K562 (cell line): ENCODE data around the gene SLC44A5. TPM values are rescaled to one million over a fixed set of nuclear protein-coding genes. Genes with fewer than 3 reads are reported as not detected.

Source experiments
- ATAC-seq: fragments of 200-7000 bp; cut with Tn5 transposase; 3 replicates; pipeline ENCODE4 v1.9.1; 2020; ENCODE audit warnings: moderate library complexity
- BruUV-seq: library from RNA; stranded (reverse); fragments of 400-500 nt; replicated peaks from 2 replicates; lab custom pipeline; 2021; lab: Mats Ljungman, UMichigan
- CTCF ChIA-PET: fragments of 300-600 bp; formaldehyde crosslinking; extraction: SDS; loops from one replicate; lab custom pipeline; 2021; ENCODE audit warnings: low intra/inter-chr PET ratio; lab: Yijun Ruan, JAX
- POLR2A ChIA-PET: fragments of 300-600, 350-650 bp; sonication (Branson Sonifier 250); formaldehyde crosslinking; extraction: SDS; loops from one replicate; lab custom pipeline; 2021; ENCODE audit warnings: antibody characterized with exemption, inconsistent platforms; lab: Yijun Ruan, JAX
- DNase-seq, 4 experiments: peaks; one replicate each; pipeline versions ENCODE4 v3.0.0 to v3.0.0-alpha.2; 2011 to 2018; ENCODE audit warnings: low spot score in 3 of 4, mixed read lengths in 3 of 4; ENCODE audit errors: extremely low read depth in 1 of 4
- FAIRE-seq: peaks from 2 replicates; lab custom pipeline; 2011; peaks lifted over from hg19 to GRCh38; lab: Jason Lieb, UNC
- H2AFZ ChIP-seq: 2 replicates; pipeline ENCODE4 v1.6.0; 2011; ENCODE audit warnings: low read depth, low read length, control low read depth, inconsistent platforms
- H3K27ac ChIP-seq: fragments of 200-600 bp; 3 replicates; pipeline ENCODE4 v1.8.0; 2011; ENCODE audit warnings: low read depth, mild to moderate bottlenecking, control low read depth, inconsistent platforms, low read length, moderate library complexity, mixed read lengths; ENCODE audit errors: extremely low read depth
- H3K27me3 ChIP-seq, 2 experiments: fragments of 300-600 bp in 1 of 2; 2 replicates in 1 of 2; 3 replicates in 1 of 2; pipeline versions ENCODE4 v1.6.0 to v1.8.0; 2011; ENCODE audit warnings: inconsistent platforms in 2 of 2, low read length in 2 of 2, mild to moderate bottlenecking in 1 of 2, mixed read lengths in 1 of 2, moderate library complexity in 1 of 2; ENCODE audit not compliant: control insufficient read depth in 2 of 2, insufficient read depth in 2 of 2
- H3K36me3 ChIP-seq: fragments of 300-600 bp; 3 replicates; pipeline ENCODE4 v1.8.0; 2011; ENCODE audit warnings: mild to moderate bottlenecking, low read length, inconsistent platforms; ENCODE audit not compliant: control insufficient read depth, insufficient read depth
- H3K4me1 ChIP-seq, 2 experiments: fragments of 200-600 bp in 1 of 2; replicated peaks in 1 of 2; 2 replicates in 1 of 2; 3 replicates in 1 of 2; pipeline versions ENCODE4 v1.5.1 to v1.8.0; 2011; ENCODE audit warnings: inconsistent platforms in 2 of 2, low read length in 2 of 2, mild to moderate bottlenecking in 1 of 2, mixed read lengths in 1 of 2, moderate library complexity in 1 of 2; ENCODE audit not compliant: control insufficient read depth in 2 of 2, insufficient read depth in 2 of 2
- H3K4me2 ChIP-seq: 2 replicates; pipeline ENCODE4 v1.6.1; 2011; ENCODE audit warnings: low read length, control low read depth, inconsistent platforms, mixed read lengths; ENCODE audit not compliant: insufficient read depth
- H3K4me3 ChIP-seq: fragments of 200-600 bp; sonication (generic), shearing (Covaris generic); 2 replicates; pipeline ENCODE4 v1.5.1; 2016; ENCODE audit warnings: control low read depth, inconsistent platforms
- H3K79me2 ChIP-seq: fragments of 200-600 bp; 3 replicates; pipeline ENCODE4 v1.8.0; 2011; ENCODE audit warnings: low read length, inconsistent platforms; ENCODE audit not compliant: control insufficient read depth, insufficient read depth
- H3K9ac ChIP-seq, 2 experiments: 2 replicates each; pipeline versions ENCODE4 v1.6.0 to v1.6.1; 2011; ENCODE audit warnings: low read depth in 2 of 2, low read length in 2 of 2, control low read depth in 1 of 2, inconsistent platforms in 1 of 2, mild to moderate bottlenecking in 1 of 2, mixed read lengths in 1 of 2; ENCODE audit not compliant: insufficient read depth in 1 of 2
- H3K9me1 ChIP-seq: one replicate; pipeline ENCODE4 v1.6.0; 2011; ENCODE audit warnings: inconsistent platforms, mild to moderate bottlenecking, low read length, moderate library complexity; ENCODE audit not compliant: control insufficient read depth, insufficient read depth
- H3K9me3 ChIP-seq: replicated peaks from 2 replicates; pipeline ENCODE4 v1.5.1; 2011; ENCODE audit warnings: low read depth, low read length, inconsistent platforms; ENCODE audit not compliant: control insufficient read depth, insufficient read depth
- H4K20me1 ChIP-seq: replicated peaks from 2 replicates; pipeline ENCODE4 v1.6.1; 2011; ENCODE audit warnings: low read length, inconsistent platforms, mixed read lengths; ENCODE audit not compliant: control insufficient read depth, insufficient read depth
- ATF3 ChIP-seq, 2 experiments: fragments of 450-650 bp in 1 of 2; sonication (generic) in 1 of 2; formaldehyde crosslinking in 1 of 2; IDR thresholded peaks in 1 of 2; conservative IDR thresholded peaks in 1 of 2; 2 replicates each; pipeline versions ENCODE4 v1.6.1 to v1.8.1; 2016 to 2023; ENCODE audit warnings: mild to moderate bottlenecking in 2 of 2, moderate library complexity in 2 of 2, inconsistent platforms in 1 of 2, missing genetic modification reagents in 1 of 2
- CEBPG ChIP-seq, 3 experiments: fragments of 200-800 bp in 1 of 3; sonication (Bioruptor generic) in 1 of 3; sonication (generic) in 1 of 3; formaldehyde crosslinking in 1 of 3; IDR thresholded peaks in 2 of 3; conservative IDR thresholded peaks in 1 of 3; 2 replicates each; pipeline versions ENCODE4 v1.6.1 to v1.8.0; 2016 to 2022; ENCODE audit warnings: missing compliant biosample characterization in 2 of 3, missing genetic modification characterization in 2 of 3, mild to moderate bottlenecking in 1 of 3, missing genetic modification reagents in 1 of 3
- ELF4 ChIP-seq: fragments of 450-650 bp; formaldehyde crosslinking; IDR thresholded peaks from 2 replicates; pipeline ENCODE4 v1.4.0; 2022; ENCODE audit warnings: missing genetic modification characterization
- POLR3G ChIP-seq: IDR thresholded peaks from 2 replicates; pipeline ENCODE4 v1.6.1; 2011; ENCODE audit not compliant: insufficient read length, insufficient replicate concordance; ENCODE audit errors: extremely low read depth
- TRIM24 ChIP-seq, 2 experiments: fragments of 450-650 bp; IDR thresholded peaks; 2 replicates each; pipeline ENCODE4 v1.6.1; 2016
- WGBS: fragments of 100-300 bp; shearing (Covaris generic); methylation state at CpG from one replicate; pipeline ENCODE4 v1.1.6; 2016; ENCODE audit warnings: low coverage, mixed read lengths; ENCODE audit not compliant: insufficient coverage; ENCODE audit errors: missing lambda C conversion rate; 5-methylcytosine and 5-hydroxymethylcytosine counted together
- in situ Hi-C: fragments of 300-500 bp; cut with MboI; formaldehyde crosslinking; loops from 4 replicates; pipeline ENCODE4 v1.15.0; 2018; ENCODE audit warnings: inconsistent platforms, mixed read lengths
- intact Hi-C: fragments of 100-400 bp; cut with micrococcal nuclease; formaldehyde crosslinking; loops from 2 replicates; pipeline ENCODE4 v1.14.2; 2022
- polyA plus RNA-seq, 8 experiments: library from polyadenylated mRNA; depleted of rRNA in 4 of 8; stranded (reverse) in 5 of 8; unstranded in 3 of 8; fragments of >200 nt; fragmentation: Nextera tagmentation in 2 of 8; fragmentation: Illumina TruSeq in 1 of 8; extraction: Ambion mirVana in 2 of 8; extraction: Trizol in 1 of 8; gene quantifications; 2 replicates each; pipeline versions ENCODE4 v1.2.1 to v1.2.3, GENCODE V29; 2011 to 2014; ENCODE audit warnings: inconsistent platforms in 1 of 8, missing spikeins in 1 of 8
- total RNA-seq, 7 experiments: library from RNA; depleted of rRNA in 6 of 7; stranded (reverse); fragments of >200 nt in 6 of 7; fragmentation: Illumina TruSeq in 2 of 7; extraction: Trizol in 2 of 7; gene quantifications; 2 replicates each; pipeline versions ENCODE4 v1.2.1 to v1.2.3, GENCODE V29; 2011 to 2021; ENCODE audit warnings: low replicate concordance in 1 of 7

SLC44A5 gene
- total and polyA plus RNA-seq, 9 of the 15 experiments (the other 6 are each of a cell fraction or from before 2014, with no cell fraction given): 1.2 to 10.1 (median 3.2) TPM

GRCh38 chr1:75602486-75602885 is 8.4 kb downstream of the SLC44A5 start:
- Histone ChIP-seq H3K4me2 (no peak overlapping the region), H3K4me3 (no peak overlapping the region), H3K4me1 (no peaks in the 10 kb centered on the region), H3K79me2 (no peaks in the 10 kb centered on the region), H3K27me3 (no peaks in the 10 kb centered on the region), H3K27ac (no peak overlapping the region), H3K9me1 (no peaks in the 10 kb centered on the region), H3K9ac (no peak overlapping the region), H3K9me3 (no peaks in the 10 kb centered on the region), H3K36me3 (no peaks in the 10 kb centered on the region), H4K20me1 (no peaks in the 10 kb centered on the region), H2AFZ (no peak overlapping the region)
- no TSS peak for BruUV-seq
- in situ Hi-C loops: no loop called here
- DNase-seq: no peak
- no peak for FAIRE-seq
- 8% methylated on average over 2 of the region's 2 CpGs for WGBS
- CTCF ChIA-PET: no interaction called here
- TF ChIP-seq TRIM24 (IDR thresholded peaks at IDR 0.05): peak in 1 of 2 experiments; percentile 77; a peak in 2 of 4 replicates
- no peak for TF ChIP-seq POLR3G
- TF ChIP-seq CEBPG (CRISPR knock-in tag; IDR thresholded peaks at IDR 0.05): no peak
- TF ChIP-seq CEBPG (tag; conservative IDR thresholded peaks at IDR 0.05 in 1 of 2, IDR thresholded peaks at IDR 0.05 in 1 of 2): peak; percentile 85 to 91
- POLR2A ChIA-PET: interaction anchor here (1.0 kb wide), 1 partner anchor 183 kb away, joined by 4 read pairs; the partner anchor contains the start of gene RABGGTB
- intact Hi-C loops: no loop called here
- no peak for ATAC-seq

- no peak overlapping the region for H3K4me3 ChIP-seq
- CTCF ChIA-PET: no interaction called here
- no peak for ATAC-seq
- H3K4me1 ChIP-seq: no peaks in the 10 kb centered on the region
- intact Hi-C loops: no loop called here
- H3K9me3 ChIP-seq: no peaks in the 10 kb centered on the region
- no peak for TF ChIP-seq ELF4 (CRISPR knock-in tag)
- TF ChIP-seq ATF3 (IDR thresholded peaks at IDR 0.05): peak; percentile 26; the same call in 1 of the 2 replicates
- no peak for TF ChIP-seq ATF3 (CRISPR knock-in tag; conservative IDR thresholded peaks at IDR 0.05)
- TF ChIP-seq, all 486 proteins: peak for 1
- no peak overlapping the region for H2AFZ ChIP-seq
- no TSS peak for BruUV-seq
- no peaks in the 10 kb centered on the region for H3K27me3 ChIP-seq
- 5% methylated on average over 1 of the region's 1 CpG for WGBS
- POLR2A ChIA-PET: no interaction called here
- no peak overlapping the region for H3K9ac ChIP-seq
- H3K4me2 ChIP-seq: no peak overlapping the region
- no peak for DNase-seq
- no peaks in the 10 kb centered on the region for H4K20me1 ChIP-seq
- no peaks in the 10 kb centered on the region for H3K9me1 ChIP-seq
- no peak for FAIRE-seq
- in situ Hi-C loops: no loop called here
- H3K27ac ChIP-seq: no peak overlapping the region
- no peaks in the 10 kb centered on the region for H3K79me2 ChIP-seq
- no peaks in the 10 kb centered on the region for H3K36me3 ChIP-seq
Measured at GRCh38 chr1:75600781-75601180, 10.1 kb downstream of the SLC44A5 start.
